Suprapubic skin (tissue), 4 donors: ENCODE measurements around the gene KRT40. TPM values are rescaled to one million over a fixed set of nuclear protein-coding genes. Genes with fewer than 3 reads are reported as not detected.
A peak's percentile ranks its signal among the peaks of the same experiment; 100 is the strongest.

Experiments used
- DNase-seq, 2 donors: peaks; one replicate each; pipeline ENCODE4 v3.0.0-alpha.2; 2019; ENCODE audit warnings: low spot score in 2 of 2
- H3K27ac ChIP-seq: fragments of 200-600 bp; sonication (generic); one replicate; pipeline ENCODE4 v1.5.1; 2019
- H3K27me3 ChIP-seq: fragments of 200-600 bp; sonication (generic); one replicate; pipeline ENCODE4 v1.5.1; 2019
- H3K36me3 ChIP-seq: fragments of 200-600 bp; sonication (generic); one replicate; pipeline ENCODE4 v1.5.1; 2019
- H3K4me1 ChIP-seq: fragments of 200-600 bp; sonication (generic); one replicate; pipeline ENCODE4 v1.5.1; 2019
- H3K4me3 ChIP-seq: fragments of 200-600 bp; sonication (generic); one replicate; pipeline ENCODE4 v1.5.1; 2019; ENCODE audit warnings: mild to moderate bottlenecking
- H3K9me3 ChIP-seq: fragments of 200-600 bp; sonication (generic); one replicate; pipeline ENCODE4 v1.5.1; 2019
- CTCF ChIP-seq, 2 donors: fragments of 200-600 bp in 1 of 2; fragments of 450-650 bp in 1 of 2; sonication (generic) in 1 of 2; IDR thresholded peaks; one replicate each; pipeline ENCODE4 v1.5.1; 2016 to 2019; ENCODE audit warnings: antibody characterized with exemption in 2 of 2, mild to moderate bottlenecking in 1 of 2, moderate library complexity in 1 of 2
- EP300 ChIP-seq: sonication (generic); formaldehyde crosslinking; IDR thresholded peaks from one replicate; pipeline ENCODE4 v1.6.1; 2017; ENCODE audit warnings: antibody characterized with exemption
- POLR2A ChIP-seq, 2 donors: fragments of 450-650 bp; IDR thresholded peaks; one replicate each; pipeline ENCODE4 v1.6.1; 2017; ENCODE audit warnings: antibody characterized with exemption in 2 of 2, mild to moderate bottlenecking in 2 of 2, moderate library complexity in 2 of 2
- POLR2AphosphoS5 ChIP-seq, 3 donors: sonication (generic); formaldehyde crosslinking; IDR thresholded peaks; one replicate each; pipeline ENCODE4 v1.6.1; 2017; ENCODE audit warnings: antibody characterized with exemption in 3 of 3
- WGBS: methylation state at CpG from one replicate; pipeline ENCODE4 v1.1.5; 2018; 5-methylcytosine and 5-hydroxymethylcytosine counted together
- total RNA-seq, 4 donors: library from RNA; depleted of rRNA; stranded (reverse); fragments of >200 nt; gene quantifications; one replicate each; pipeline ENCODE4 v1.1.0, GENCODE V29; 2016

The KRT40 gene
- total RNA-seq, 4 donors from 2014 or later = 0.98 to 12.5 (median 3.9) TPM; not detected in 1

GRCh38 chr17:40936437-40936971, 47.6 kb downstream of the KRT40 start:
- 65% methylated on average over 6 of the region's 19 CpGs for WGBS

GRCh38 chr17:40935624-40936023, 48.5 kb downstream of the KRT40 start:
- no peak for DNase-seq
- H3K27me3 ChIP-seq = peaks cover 4% of the 10 kb centered on the region
- H3K4me1 ChIP-seq = peaks cover 17% of the 10 kb centered on the region
- H3K9me3 ChIP-seq = no peaks in the 10 kb centered on the region
- H3K4me3 ChIP-seq = peak overlapping the region; percentile 36
- H3K27ac ChIP-seq = no peak overlapping the region
- WGBS = 72% methylated on average over 3 of the region's 3 CpGs
- no peak for TF ChIP-seq EP300
- no peak for TF ChIP-seq POLR2AphosphoS5 (IDR thresholded peaks at IDR 0.05)
- no peak for TF ChIP-seq CTCF (IDR thresholded peaks at IDR 0.05)
- no peak for TF ChIP-seq POLR2A (IDR thresholded peaks at IDR 0.05)
- no peaks in the 10 kb centered on the region for H3K36me3 ChIP-seq

More at GRCh38 chr17:40936437-40936971, 47.6 kb downstream of the KRT40 start:
- H3K36me3 ChIP-seq = no peaks in the 10 kb centered on the region
- H3K4me1 ChIP-seq = peaks cover 17% of the 10 kb centered on the region
- peak in 1 of 2 donors; percentile 65 for DNase-seq
- H3K27ac ChIP-seq = peak overlapping the region; percentile 78
- H3K27me3 ChIP-seq = peaks cover 4% of the 10 kb centered on the region
- TF ChIP-seq CTCF (IDR thresholded peaks at IDR 0.05) (no peak), EP300 (no peak), POLR2AphosphoS5 (IDR thresholded peaks at IDR 0.05) (peak in 2 of 3 donors; percentile 57 to 79)
- no peaks in the 10 kb centered on the region for H3K9me3 ChIP-seq
- peak overlapping the region; percentile 36 for H3K4me3 ChIP-seq

- Histone ChIP-seq H3K27ac (no peak overlapping the region), H3K4me1 (peaks cover 8% of the 10 kb centered on the region), H3K4me3 (no peak overlapping the region), H3K36me3 (no peaks in the 10 kb centered on the region), H3K27me3 (peaks cover 4% of the 10 kb centered on the region), H3K9me3 (no peaks in the 10 kb centered on the region)
- no peak for DNase-seq
- WGBS = 72% methylated on average over 2 of the region's 2 CpGs
- no peak for TF ChIP-seq POLR2AphosphoS5 (IDR thresholded peaks at IDR 0.05)
- TF ChIP-seq POLR2A (IDR thresholded peaks at IDR 0.05) = no peak
- no peak for TF ChIP-seq EP300
- no peak for TF ChIP-seq CTCF (IDR thresholded peaks at IDR 0.05)
Measured at GRCh38 chr17:40932608-40933007, 51.5 kb downstream of the KRT40 start.

- no peak for DNase-seq
- Histone ChIP-seq H3K27ac (no peak overlapping the region), H3K27me3 (peaks cover 1% of the 10 kb centered on the region), H3K4me1 (no peaks in the 10 kb centered on the region), H3K9me3 (no peaks in the 10 kb centered on the region), H3K4me3 (no peak overlapping the region), H3K36me3 (no peaks in the 10 kb centered on the region)
- 51% methylated on average over 3 of the region's 3 CpGs for WGBS
- no peak for TF ChIP-seq POLR2AphosphoS5 (IDR thresholded peaks at IDR 0.05)
- no peak for TF ChIP-seq POLR2A (IDR thresholded peaks at IDR 0.05)
- TF ChIP-seq CTCF (IDR thresholded peaks at IDR 0.05) = no peak
- TF ChIP-seq EP300 = no peak
Measured at GRCh38 chr17:40931311-40931710, 52.8 kb downstream of the KRT40 start.

Other genes with a start within 250 kb of the KRT40 start
- 100 to 1,000 TPM in 2 of 4 donors, 10 to 100 TPM in 1, 1 to 10 TPM in 1; 8.7 to 383 (median 119) TPM for gene KRT25, start 229.0 kb downstream of the KRT40 start, total RNA-seq
- 1 to 10 TPM in 2 of 4 donors, under 1 TPM in 2; 0.34 to 7.2 (median 1.8) TPM for gene KRT26, start 212.1 kb downstream of the KRT40 start, total RNA-seq
- gene KRT27, start 201.8 kb downstream of the KRT40 start, total RNA-seq = 100 to 1,000 TPM in 1 of 4 donors, 10 to 100 TPM in 2, 1 to 10 TPM in 1; 1.9 to 150 (median 39.1) TPM
- 10 to 100 TPM in 2 of 4 donors, 1 to 10 TPM in 2; 1.0 to 32.0 (median 11.6) TPM for gene KRT28, start 184.4 kb downstream of the KRT40 start, total RNA-seq
- gene KRT10, start 161.7 kb downstream of the KRT40 start, total RNA-seq = 1,000 to 10,000 TPM; 3,788 to 5,963 (median 5,237) TPM
- gene KRT12, start 117.1 kb downstream of the KRT40 start, total RNA-seq = not detected
- gene KRT20, start 99.1 kb downstream of the KRT40 start, total RNA-seq = under 1 TPM in 1 of 4 donors, not detected in 3; 0.60 TPM
- 100 to 1,000 TPM in 3 of 4 donors, 10 to 100 TPM in 1; 84.6 to 310 (median 217) TPM for gene KRT23, start 46.7 kb downstream of the KRT40 start, total RNA-seq
- 10 to 100 TPM in 1 of 4 donors, 1 to 10 TPM in 1, not detected in 2; 2.5 to 13.3 TPM for gene KRT39, start 17.4 kb downstream of the KRT40 start, total RNA-seq
- 10 to 100 TPM in 1 of 4 donors, 1 to 10 TPM in 1, not detected in 2; 2.8 to 22.9 TPM for gene KRTAP3-3, start 9.8 kb upstream of the KRT40 start, total RNA-seq
- 10 to 100 TPM in 2 of 4 donors, 1 to 10 TPM in 1, not detected in 1; 8.0 to 42.6 (median 23.7) TPM for gene KRTAP3-2, start 15.6 kb upstream of the KRT40 start, total RNA-seq
- gene KRTAP3-1, start 24.8 kb upstream of the KRT40 start, total RNA-seq = 10 to 100 TPM in 2 of 4 donors, 1 to 10 TPM in 1, not detected in 1; 5.6 to 95.2 (median 15.5) TPM
- gene KRTAP1-5, start 42.9 kb upstream of the KRT40 start, total RNA-seq = 100 to 1,000 TPM in 1 of 4 donors, 10 to 100 TPM in 2, 1 to 10 TPM in 1; 1.6 to 199 (median 40.4) TPM
- 1 to 10 TPM in 1 of 4 donors, not detected in 3; 3.2 TPM for gene KRTAP1-4, start 45.9 kb upstream of the KRT40 start, total RNA-seq
- 100 to 1,000 TPM in 1 of 4 donors, 10 to 100 TPM in 2, not detected in 1; 10.7 to 140 (median 28.7) TPM for gene KRTAP1-3, start 50.5 kb upstream of the KRT40 start, total RNA-seq
- 100 to 1,000 TPM in 1 of 4 donors, 10 to 100 TPM in 1, 1 to 10 TPM in 1, not detected in 1; 9.9 to 165 (median 46.0) TPM for gene KRTAP1-1, start 57.1 kb upstream of the KRT40 start, total RNA-seq
- gene KRTAP2-1, start 63.0 kb upstream of the KRT40 start, total RNA-seq = 100 to 1,000 TPM in 1 of 4 donors, 10 to 100 TPM in 2, not detected in 1; 20.1 to 128 (median 37.2) TPM
- 10 to 100 TPM in 2 of 4 donors, 1 to 10 TPM in 1, not detected in 1; 8.2 to 41.6 (median 25.3) TPM for gene KRTAP2-2, start 70.9 kb upstream of the KRT40 start, total RNA-seq
- gene KRTAP2-3, start 75.8 kb upstream of the KRT40 start, total RNA-seq = 10 to 100 TPM in 1 of 4 donors, under 1 TPM in 1, not detected in 2; 0.64 to 10.8 TPM
- gene KRTAP2-4, start 81.6 kb upstream of the KRT40 start, total RNA-seq = 10 to 100 TPM in 2 of 4 donors, 1 to 10 TPM in 1, not detected in 1; 6.5 to 76.9 (median 13.4) TPM
- 10 to 100 TPM in 1 of 4 donors, 1 to 10 TPM in 2, not detected in 1; 7.9 to 50.0 (median 8.5) TPM for gene KRTAP4-7, start 99.8 kb upstream of the KRT40 start, total RNA-seq
- gene KRTAP4-8, start 113.8 kb upstream of the KRT40 start, total RNA-seq = 10 to 100 TPM in 2 of 4 donors, 1 to 10 TPM in 1, not detected in 1; 4.4 to 15.2 (median 13.6) TPM
- not detected for gene KRTAP4-16, start 117.9 kb upstream of the KRT40 start, total RNA-seq
- 10 to 100 TPM in 3 of 4 donors, not detected in 1; 10.1 to 58.8 (median 13.1) TPM for gene KRTAP4-9, start 121.1 kb upstream of the KRT40 start, total RNA-seq
- 10 to 100 TPM in 1 of 4 donors, 1 to 10 TPM in 2, not detected in 1; 4.3 to 23.4 (median 5.6) TPM for gene KRTAP4-11, start 134.0 kb upstream of the KRT40 start, total RNA-seq
- 10 to 100 TPM in 1 of 4 donors, 1 to 10 TPM in 2, not detected in 1; 6.1 to 54.5 (median 8.3) TPM for gene KRTAP4-12, start 139.9 kb upstream of the KRT40 start, total RNA-seq
- 10 to 100 TPM in 2 of 4 donors, 1 to 10 TPM in 1, not detected in 1; 9.0 to 45.0 (median 13.0) TPM for gene KRTAP4-6, start 156.2 kb upstream of the KRT40 start, total RNA-seq
- gene KRTAP4-5, start 165.5 kb upstream of the KRT40 start, total RNA-seq = 10 to 100 TPM in 1 of 4 donors, 1 to 10 TPM in 2, not detected in 1; 1.1 to 19.2 (median 2.2) TPM
- 10 to 100 TPM in 2 of 4 donors, 1 to 10 TPM in 1, not detected in 1; 7.7 to 81.7 (median 24.6) TPM for gene KRTAP4-4, start 176.4 kb upstream of the KRT40 start, total RNA-seq
- gene KRTAP4-3, start 183.9 kb upstream of the KRT40 start, total RNA-seq = 10 to 100 TPM in 2 of 4 donors, 1 to 10 TPM in 1, not detected in 1; 9.0 to 35.4 (median 16.4) TPM
- gene KRTAP4-2, start 193.9 kb upstream of the KRT40 start, total RNA-seq = 10 to 100 TPM in 3 of 4 donors, not detected in 1; 16.1 to 86.3 (median 16.3) TPM
- 10 to 100 TPM in 2 of 4 donors, 1 to 10 TPM in 1, not detected in 1; 4.2 to 51.7 (median 16.7) TPM for gene KRTAP4-1, start 200.6 kb upstream of the KRT40 start, total RNA-seq
- gene KRTAP9-1, start 205.6 kb upstream of the KRT40 start, total RNA-seq = 1 to 10 TPM in 1 of 4 donors, not detected in 3; 1.1 TPM
- 100 to 1,000 TPM in 1 of 4 donors, 10 to 100 TPM in 2, not detected in 1; 36.3 to 127 (median 60.8) TPM for gene KRTAP9-2, start 242.3 kb upstream of the KRT40 start, total RNA-seq
- 100 to 1,000 TPM in 1 of 4 donors, 10 to 100 TPM in 2, not detected in 1; 29.0 to 178 (median 61.4) TPM for gene KRTAP9-3, start 248.1 kb upstream of the KRT40 start, total RNA-seq